Endothelial cell (in vitro differentiated cells): ENCODE data around the gene HMGCS2. TPM values are rescaled to one million over a fixed set of nuclear protein-coding genes. Genes with fewer than 3 reads are reported as not detected.

Source experiments
- DNase-seq: peaks from one replicate; pipeline ENCODE4 v3.0.0; 2021; ENCODE audit warnings: low spot score
- H3K27ac Mint-ChIP-seq: one replicate; pipeline ENCODE4 v1.8.0; 2021; ENCODE audit warnings: mixed read lengths, inconsistent platforms; ENCODE audit not compliant: unreplicated experiment
- H3K27me3 Mint-ChIP-seq: one replicate; pipeline ENCODE4 v1.8.0; 2021; ENCODE audit warnings: mild to moderate bottlenecking, moderate library complexity, mixed read lengths, inconsistent platforms; ENCODE audit not compliant: unreplicated experiment
- H3K36me3 Mint-ChIP-seq: one replicate; pipeline ENCODE4 v1.8.0; 2021; ENCODE audit warnings: mild to moderate bottlenecking, low read depth, mixed read lengths, inconsistent platforms; ENCODE audit not compliant: unreplicated experiment
- H3K4me1 Mint-ChIP-seq: one replicate; pipeline ENCODE4 v1.8.0; 2021; ENCODE audit warnings: mild to moderate bottlenecking, mixed read lengths, inconsistent platforms; ENCODE audit not compliant: unreplicated experiment
- H3K4me3 Mint-ChIP-seq: one replicate; pipeline ENCODE4 v1.8.0; 2021; ENCODE audit warnings: mild to moderate bottlenecking, mixed read lengths, inconsistent platforms; ENCODE audit not compliant: unreplicated experiment
- H3K9me3 Mint-ChIP-seq: one replicate; pipeline ENCODE4 v1.8.0; 2021; ENCODE audit warnings: mixed read lengths, inconsistent platforms; ENCODE audit not compliant: unreplicated experiment
- total RNA-seq: library from RNA; stranded (reverse); fragmentation: NEBNext Ultra II Directional; extraction: Animal tissue kit (Norgen Biotek cat#: 25700); gene quantifications from one replicate; pipeline ENCODE4 v1.2.1, GENCODE V29; 2021; ENCODE audit not compliant: unreplicated experiment
- TF ChIP-seq, protein P1 (sequence below): fragments of 200-600 bp; sonication (generic); IDR thresholded peaks from one replicate; pipeline ENCODE4 v1.5.0; 2021; ENCODE audit warnings: antibody characterized with exemption; ENCODE audit not compliant: unreplicated experiment

The HMGCS2 gene
- total RNA-seq, 1 donor from 2014 or later, result not detected

DNA sequence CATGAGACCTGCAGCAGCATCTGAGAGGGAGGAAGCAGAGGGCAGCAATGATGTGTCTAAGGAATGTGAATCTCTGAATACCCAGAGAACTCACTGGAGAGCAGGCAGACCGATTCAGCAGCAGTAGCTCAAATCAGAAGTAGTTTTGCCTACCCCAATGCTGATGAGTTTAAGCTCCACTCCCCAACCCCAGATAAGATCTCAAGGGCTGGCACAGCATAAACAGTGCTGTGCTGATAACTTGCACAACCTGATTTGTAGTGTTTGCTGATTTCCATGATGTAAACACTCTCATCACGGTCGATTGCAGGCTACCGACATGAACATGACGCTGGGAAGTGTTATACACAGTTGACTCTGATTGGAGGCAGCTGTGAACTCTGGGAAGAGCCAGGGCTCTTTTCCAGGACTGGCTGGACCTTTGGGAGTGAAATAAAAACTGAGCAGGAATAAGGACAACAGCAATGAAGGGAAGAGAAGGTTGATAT, 11.2 kb upstream of the HMGCS2 start:
- TF ChIP-seq, protein P1, sequence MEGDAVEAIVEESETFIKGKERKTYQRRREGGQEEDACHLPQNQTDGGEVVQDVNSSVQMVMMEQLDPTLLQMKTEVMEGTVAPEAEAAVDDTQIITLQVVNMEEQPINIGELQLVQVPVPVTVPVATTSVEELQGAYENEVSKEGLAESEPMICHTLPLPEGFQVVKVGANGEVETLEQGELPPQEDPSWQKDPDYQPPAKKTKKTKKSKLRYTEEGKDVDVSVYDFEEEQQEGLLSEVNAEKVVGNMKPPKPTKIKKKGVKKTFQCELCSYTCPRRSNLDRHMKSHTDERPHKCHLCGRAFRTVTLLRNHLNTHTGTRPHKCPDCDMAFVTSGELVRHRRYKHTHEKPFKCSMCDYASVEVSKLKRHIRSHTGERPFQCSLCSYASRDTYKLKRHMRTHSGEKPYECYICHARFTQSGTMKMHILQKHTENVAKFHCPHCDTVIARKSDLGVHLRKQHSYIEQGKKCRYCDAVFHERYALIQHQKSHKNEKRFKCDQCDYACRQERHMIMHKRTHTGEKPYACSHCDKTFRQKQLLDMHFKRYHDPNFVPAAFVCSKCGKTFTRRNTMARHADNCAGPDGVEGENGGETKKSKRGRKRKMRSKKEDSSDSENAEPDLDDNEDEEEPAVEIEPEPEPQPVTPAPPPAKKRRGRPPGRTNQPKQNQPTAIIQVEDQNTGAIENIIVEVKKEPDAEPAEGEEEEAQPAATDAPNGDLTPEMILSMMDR, result no peak
- Mint-ChIP-seq H3K4me3 (no peak overlapping the region), H3K4me1 (peaks cover 12% of the 10 kb centered on the region), H3K36me3 (no peaks in the 10 kb centered on the region), H3K27ac (no peak overlapping the region), H3K9me3 (no peaks in the 10 kb centered on the region), H3K27me3 (peaks cover 6% of the 10 kb centered on the region)
- DNase-seq, result no peak

DNA sequence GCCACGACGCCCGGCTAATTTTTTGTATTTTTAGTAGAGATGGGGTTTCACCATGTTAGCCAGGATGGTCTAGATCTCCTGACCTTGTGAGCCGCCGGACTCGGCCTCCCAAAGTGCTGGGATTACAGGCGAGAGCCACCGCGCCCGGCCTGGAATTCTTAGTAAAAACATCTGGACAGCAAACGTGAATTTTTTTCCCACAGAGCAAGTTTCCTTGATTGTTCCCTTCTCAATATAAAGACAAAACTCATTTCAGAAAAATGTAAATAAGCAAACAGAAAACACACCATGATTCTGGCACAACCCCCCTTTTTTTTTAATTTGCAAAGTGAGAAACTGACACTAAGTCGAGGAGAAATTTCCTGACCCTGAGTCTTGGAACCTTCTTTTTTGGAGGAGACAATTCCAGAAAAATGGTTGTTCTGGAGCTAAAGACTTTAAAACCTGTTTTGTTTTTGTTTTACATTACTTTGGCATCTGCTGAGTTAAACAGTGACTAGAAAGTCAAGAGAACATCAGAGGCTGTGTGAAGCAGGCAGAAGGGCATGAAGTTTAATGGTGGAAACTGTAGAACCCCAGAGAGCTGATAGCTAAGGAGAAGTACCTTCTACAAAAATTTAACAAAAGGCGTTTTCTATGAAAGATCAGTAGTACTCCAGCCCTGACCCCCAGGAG, 10.3 kb upstream of the HMGCS2 start:
- Mint-ChIP-seq H3K4me1 (peaks cover 12% of the 10 kb centered on the region), H3K9me3 (no peaks in the 10 kb centered on the region), H3K4me3 (no peak overlapping the region), H3K27ac (no peak overlapping the region), H3K27me3 (peaks cover 6% of the 10 kb centered on the region), H3K36me3 (no peaks in the 10 kb centered on the region)
- DNase-seq, result no peak
- TF ChIP-seq, protein P1, result no peak

DNA sequence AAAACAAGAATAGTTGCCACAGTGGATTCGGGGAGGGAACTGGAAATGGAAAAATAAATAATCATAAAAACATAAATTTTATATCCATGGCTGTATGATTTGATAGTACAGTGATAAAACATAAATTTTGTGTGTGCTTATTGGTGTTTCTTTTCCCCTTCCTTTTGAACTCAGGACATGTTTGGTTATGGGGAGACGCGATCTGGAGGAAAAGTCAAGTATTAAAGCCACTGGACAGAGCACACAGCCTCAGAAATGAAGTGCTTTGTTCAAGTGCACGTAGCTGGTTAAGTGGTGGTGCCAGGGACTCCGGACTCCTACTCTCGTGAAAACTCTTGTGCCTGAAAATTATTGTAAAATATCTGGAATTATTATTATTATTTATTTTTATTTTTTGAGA, 9.7 kb upstream of the HMGCS2 start:
- no peak overlapping the region for H3K27ac Mint-ChIP-seq
- H3K9me3 Mint-ChIP-seq, result no peaks in the 10 kb centered on the region
- H3K4me3 Mint-ChIP-seq, result no peak overlapping the region
- H3K4me1 Mint-ChIP-seq, result peaks cover 10% of the 10 kb centered on the region
- no peaks in the 10 kb centered on the region for H3K36me3 Mint-ChIP-seq
- TF ChIP-seq, protein P1, result no peak
- peaks cover 6% of the 10 kb centered on the region for H3K27me3 Mint-ChIP-seq
- DNase-seq, result no peak

DNA sequence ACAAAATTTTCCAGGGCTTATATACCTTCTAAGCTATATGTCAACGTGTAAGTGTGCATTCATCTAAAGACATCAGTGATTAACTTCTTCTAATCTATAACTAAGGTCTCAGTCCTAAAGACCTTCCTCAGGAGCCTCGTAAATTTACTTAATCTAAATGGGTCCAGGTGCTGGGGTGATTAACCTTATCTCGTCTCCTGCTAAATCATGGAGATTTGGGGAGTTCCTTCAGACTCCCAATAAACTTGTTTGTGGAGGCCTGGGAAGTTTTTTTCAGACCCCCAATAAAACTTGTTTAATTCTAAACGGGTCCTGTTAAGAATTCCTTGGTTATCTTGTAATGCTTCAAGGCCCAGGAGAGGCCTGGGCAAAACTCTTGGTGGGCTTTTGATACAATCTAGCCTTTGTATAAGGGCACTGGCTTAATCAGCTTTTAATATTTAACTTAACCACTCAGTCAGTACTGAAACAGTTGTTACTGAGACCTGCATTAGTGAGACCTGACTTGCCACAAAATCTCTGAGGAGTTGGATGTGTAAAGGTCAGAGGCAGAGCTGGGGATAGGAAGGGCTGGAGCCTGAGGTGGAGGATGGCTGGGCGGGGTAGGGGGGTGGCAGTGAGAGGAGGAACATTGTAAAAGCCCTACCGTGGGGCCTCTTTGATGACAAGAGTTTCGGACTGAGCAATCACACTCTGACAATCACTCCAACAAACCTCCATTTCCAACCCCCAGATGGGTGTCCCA, 6.2 kb upstream of the HMGCS2 start:
- DNase-seq, result no peak
- Mint-ChIP-seq H3K36me3 (no peaks in the 10 kb centered on the region), H3K4me3 (no peak overlapping the region), H3K4me1 (peaks cover 2% of the 10 kb centered on the region), H3K27me3 (peaks cover 2% of the 10 kb centered on the region), H3K27ac (no peak overlapping the region), H3K9me3 (no peaks in the 10 kb centered on the region)
- TF ChIP-seq, protein P1, result no peak

DNA sequence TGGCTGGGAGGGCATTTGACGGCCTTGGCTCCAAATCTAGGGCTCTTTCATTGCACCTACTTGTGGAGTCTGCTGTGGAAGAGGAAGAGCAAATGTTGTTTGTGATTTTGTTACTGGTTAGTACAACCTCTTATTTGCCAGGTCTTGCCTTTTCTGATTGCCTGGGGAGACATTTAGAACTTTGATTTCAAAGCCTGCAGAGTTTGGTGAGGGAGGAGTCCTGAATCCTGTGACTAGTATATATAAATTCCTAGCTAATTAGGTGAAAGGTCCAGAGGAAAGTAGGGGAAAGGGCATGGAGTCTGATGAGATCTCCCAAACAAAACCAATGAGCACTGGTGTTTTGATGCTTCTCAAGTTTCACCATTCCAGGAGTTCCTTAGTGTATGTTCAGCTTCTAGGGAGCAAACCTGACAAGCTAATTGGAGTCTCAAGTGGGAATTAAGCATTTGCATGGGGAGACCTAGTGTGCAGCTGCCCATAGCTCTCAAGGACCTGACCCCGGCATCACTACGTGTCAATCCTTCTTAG, 5.1 kb upstream of the HMGCS2 start:
- Mint-ChIP-seq H3K36me3 (no peaks in the 10 kb centered on the region), H3K9me3 (no peaks in the 10 kb centered on the region), H3K27me3 (peaks cover 2% of the 10 kb centered on the region), H3K27ac (no peak overlapping the region), H3K4me1 (peaks cover 2% of the 10 kb centered on the region), H3K4me3 (no peak overlapping the region)
- DNase-seq, result no peak
- TF ChIP-seq, protein P1, result no peak
